Measurements from ENCODE around the gene TCF7L2. TPM values are rescaled to one million over a fixed set of nuclear protein-coding genes. Genes with fewer than 3 reads are reported as not detected.

Gene TCF7L2
- total RNA-seq, 1 experiment from 2014 or later = 16.1 TPM

DNA sequence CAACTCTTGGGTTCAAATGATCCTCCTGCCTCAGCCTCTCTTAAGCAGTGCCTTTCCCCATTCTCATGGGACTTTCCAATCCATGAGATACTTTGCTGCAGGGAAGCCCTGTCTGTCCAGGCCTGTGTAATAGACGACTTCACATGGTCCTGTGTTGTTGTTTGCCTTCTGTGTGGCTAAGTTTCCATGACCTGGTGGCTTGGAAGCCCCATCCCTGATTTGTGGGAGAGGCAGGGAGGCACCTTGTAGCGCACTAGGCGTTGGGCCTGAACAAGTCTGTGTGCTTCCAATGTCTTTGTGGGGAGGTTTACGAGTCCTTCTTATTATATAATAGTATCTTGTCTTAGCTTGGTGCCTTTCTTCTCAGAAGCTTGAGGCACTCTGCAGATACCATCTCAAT is 49.1 kb downstream of the TCF7L2 start:
- no peak for DNase-seq
- no peak overlapping the region for H3K4me2 ChIP-seq (ENCODE audit: low read length)
- CTCF ChIA-PET = no interaction called here
- no peaks in the 10 kb centered on the region for H3K9me3 ChIP-seq (ENCODE audit: low read length)
- H3K9ac ChIP-seq (ENCODE audit: low read length) = no peak overlapping the region
- no peak for ATAC-seq
- H3F3A ChIP-seq (ENCODE audit: low read length, unreplicated experiment) = no peaks in the 10 kb centered on the region
- H3K27me3 ChIP-seq (ENCODE audit: low read length) = no peaks in the 10 kb centered on the region
- peaks cover 92% of the 10 kb centered on the region for H3K79me2 ChIP-seq (ENCODE audit: low read length)
- H3K4me3 ChIP-seq (ENCODE audit: low read length) = no peak overlapping the region
- TF ChIP-seq EZH2phosphoT487 (IDR thresholded peaks at IDR 0.05; ENCODE audit: borderline replicate concordance, low read length) = no peak
- TF ChIP-seq, protein P1, sequence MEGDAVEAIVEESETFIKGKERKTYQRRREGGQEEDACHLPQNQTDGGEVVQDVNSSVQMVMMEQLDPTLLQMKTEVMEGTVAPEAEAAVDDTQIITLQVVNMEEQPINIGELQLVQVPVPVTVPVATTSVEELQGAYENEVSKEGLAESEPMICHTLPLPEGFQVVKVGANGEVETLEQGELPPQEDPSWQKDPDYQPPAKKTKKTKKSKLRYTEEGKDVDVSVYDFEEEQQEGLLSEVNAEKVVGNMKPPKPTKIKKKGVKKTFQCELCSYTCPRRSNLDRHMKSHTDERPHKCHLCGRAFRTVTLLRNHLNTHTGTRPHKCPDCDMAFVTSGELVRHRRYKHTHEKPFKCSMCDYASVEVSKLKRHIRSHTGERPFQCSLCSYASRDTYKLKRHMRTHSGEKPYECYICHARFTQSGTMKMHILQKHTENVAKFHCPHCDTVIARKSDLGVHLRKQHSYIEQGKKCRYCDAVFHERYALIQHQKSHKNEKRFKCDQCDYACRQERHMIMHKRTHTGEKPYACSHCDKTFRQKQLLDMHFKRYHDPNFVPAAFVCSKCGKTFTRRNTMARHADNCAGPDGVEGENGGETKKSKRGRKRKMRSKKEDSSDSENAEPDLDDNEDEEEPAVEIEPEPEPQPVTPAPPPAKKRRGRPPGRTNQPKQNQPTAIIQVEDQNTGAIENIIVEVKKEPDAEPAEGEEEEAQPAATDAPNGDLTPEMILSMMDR (conservative IDR thresholded peaks at IDR 0.05; ENCODE audit: low read depth, low read length) = no peak
- no peak for TF ChIP-seq EZH2 (IDR thresholded peaks at IDR 0.05; ENCODE audit: low read length, unreplicated experiment)
- H3K27ac ChIP-seq (ENCODE audit: low read length) = no peak overlapping the region
- H4K20me1 ChIP-seq (ENCODE audit: low read length) = peaks cover 17% of the 10 kb centered on the region; the same call in 1 of the 2 replicates
- H3K9me2 ChIP-seq (replicated peaks; ENCODE audit: low read length) = no peaks in the 10 kb centered on the region
- intact Hi-C loops (cut with micrococcal nuclease) = no loop called here
- H3K36me3 ChIP-seq (ENCODE audit: low read depth, low read length) = peaks cover 7% of the 10 kb centered on the region
- no peaks in the 10 kb centered on the region for H3K4me1 ChIP-seq (ENCODE audit: insufficient read depth, low read length)
- no TSS peak for BruUV-seq (replicated peaks)
- POLR2A ChIA-PET (ENCODE audit: unreplicated experiment) = interaction anchor here (0.6 kb wide), 1 partner anchor 88 kb away, joined by 5 read pairs; no protein-coding TSS in a partner anchor
- H2AFZ ChIP-seq (ENCODE audit: low read length) = no peak overlapping the region

- POLR2A ChIA-PET (ENCODE audit: unreplicated experiment) = no interaction called here
- no peaks in the 10 kb centered on the region for H3K9me3 ChIP-seq (ENCODE audit: low read length)
- H3K27ac ChIP-seq (ENCODE audit: low read length) = no peak overlapping the region
- H2AFZ ChIP-seq (ENCODE audit: low read length) = no peak overlapping the region
- H3K9me2 ChIP-seq (replicated peaks; ENCODE audit: low read length) = no peaks in the 10 kb centered on the region
- TF ChIP-seq EZH2 (IDR thresholded peaks at IDR 0.05; ENCODE audit: low read length, unreplicated experiment) = no peak
- no peak for TF ChIP-seq EZH2phosphoT487 (IDR thresholded peaks at IDR 0.05; ENCODE audit: borderline replicate concordance, low read length)
- TF ChIP-seq, protein P1 (conservative IDR thresholded peaks at IDR 0.05; ENCODE audit: low read depth, low read length) = no peak
- no peaks in the 10 kb centered on the region for H3F3A ChIP-seq (ENCODE audit: low read length, unreplicated experiment)
- BruUV-seq (replicated peaks) = no TSS peak
- CTCF ChIA-PET = no interaction called here
- H3K27me3 ChIP-seq (ENCODE audit: low read length) = no peaks in the 10 kb centered on the region
- H3K4me1 ChIP-seq (ENCODE audit: insufficient read depth, low read length) = no peaks in the 10 kb centered on the region
- ATAC-seq (no peak), DNase-seq (no peak)
- no peak overlapping the region for H3K4me2 ChIP-seq (ENCODE audit: low read length)
- H3K79me2 ChIP-seq (ENCODE audit: low read length) = peaks cover 91% of the 10 kb centered on the region
- no peak overlapping the region for H3K9ac ChIP-seq (ENCODE audit: low read length)
- H3K4me3 ChIP-seq (ENCODE audit: low read length) = no peak overlapping the region
- peaks cover 5% of the 10 kb centered on the region for H3K36me3 ChIP-seq (ENCODE audit: low read depth, low read length)
- intact Hi-C loops (cut with micrococcal nuclease) = no loop called here
- peaks cover 17% of the 10 kb centered on the region; the same call in 1 of the 2 replicates for H4K20me1 ChIP-seq (ENCODE audit: low read length)
These were observed 50.4 kb downstream of the TCF7L2 start for GRCh38 chr10:113000442-113000841.

DNA sequence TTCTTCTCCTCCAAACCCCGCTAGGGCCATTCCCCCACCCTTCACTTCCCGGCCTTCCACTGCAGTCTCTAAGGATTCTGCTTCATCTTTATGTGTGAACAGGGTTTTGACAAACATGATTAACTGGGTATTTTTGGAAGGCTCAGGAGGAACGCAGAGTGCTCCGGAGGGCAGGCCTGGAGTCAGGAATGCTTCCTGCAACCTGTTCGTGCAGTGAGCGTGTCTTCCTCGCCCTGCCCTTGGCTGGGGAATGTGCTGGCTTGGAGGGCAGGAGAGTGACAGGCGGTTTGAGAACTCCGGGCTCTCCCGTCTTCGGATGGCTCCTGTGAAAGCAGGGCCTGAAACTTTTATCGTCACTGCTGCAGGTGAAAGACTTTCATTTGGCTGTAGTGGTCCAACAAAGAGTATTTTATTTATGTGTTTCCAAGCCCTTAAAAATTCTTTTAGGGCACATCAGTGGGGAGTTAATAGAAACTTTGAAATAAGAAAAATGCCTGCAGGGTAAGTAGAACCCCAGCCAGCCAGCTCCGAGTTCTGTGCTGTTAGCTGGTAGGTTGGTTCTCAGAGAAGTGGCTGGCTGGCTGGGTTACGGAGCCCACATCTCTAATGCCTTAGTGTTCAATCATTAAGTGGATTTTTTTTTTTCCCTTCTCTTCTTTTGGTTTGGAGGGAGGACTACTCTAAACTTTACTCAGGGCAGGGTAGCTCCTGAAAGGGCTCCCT is 51.0 kb downstream of the TCF7L2 start:
- TF ChIP-seq EZH2 (IDR thresholded peaks at IDR 0.05; ENCODE audit: low read length, unreplicated experiment) (no peak), EZH2phosphoT487 (IDR thresholded peaks at IDR 0.05; ENCODE audit: borderline replicate concordance, low read length) (no peak)
- TF ChIP-seq, protein P1 (conservative IDR thresholded peaks at IDR 0.05; ENCODE audit: low read depth, low read length) = no peak
- H3K4me1 ChIP-seq (ENCODE audit: insufficient read depth, low read length) = no peaks in the 10 kb centered on the region
- no peaks in the 10 kb centered on the region; the same call in 1 of the 2 replicates for H3K36me3 ChIP-seq (ENCODE audit: low read depth, low read length)
- H3F3A ChIP-seq (ENCODE audit: low read length, unreplicated experiment) = no peaks in the 10 kb centered on the region
- peaks cover 85% of the 10 kb centered on the region for H3K79me2 ChIP-seq (ENCODE audit: low read length)
- H3K27me3 ChIP-seq (ENCODE audit: low read length) = no peaks in the 10 kb centered on the region
- DNase-seq (no peak), ATAC-seq (no peak)
- no peak overlapping the region for H3K4me3 ChIP-seq (ENCODE audit: low read length)
- no peak overlapping the region for H2AFZ ChIP-seq (ENCODE audit: low read length)
- H3K9me2 ChIP-seq (replicated peaks; ENCODE audit: low read length) = no peaks in the 10 kb centered on the region
- no peak overlapping the region for H3K9ac ChIP-seq (ENCODE audit: low read length)
- CTCF ChIA-PET = no interaction called here
- BruUV-seq (replicated peaks) = no TSS peak
- H3K9me3 ChIP-seq (ENCODE audit: low read length) = no peaks in the 10 kb centered on the region
- H4K20me1 ChIP-seq (ENCODE audit: low read length) = peaks cover 17% of the 10 kb centered on the region; the same call in 1 of the 2 replicates
- POLR2A ChIA-PET (ENCODE audit: unreplicated experiment) = no interaction called here
- no peak overlapping the region for H3K27ac ChIP-seq (ENCODE audit: low read length)
- intact Hi-C loops (cut with micrococcal nuclease) = no loop called here
- H3K4me2 ChIP-seq (ENCODE audit: low read length) = no peak overlapping the region

Data from PC-3 (cell line).